Smooth muscle cell (in vitro differentiated cells): Measurements from ENCODE around the gene ENDOV. TPM values are rescaled to one million over a fixed set of nuclear protein-coding genes. Genes with fewer than 3 reads are reported as not detected.

Experiments used
- DNase-seq: peaks from one replicate; lab custom pipeline; 2025; ENCODE audit not compliant: unreplicated experiment; lab: John Stamatoyannopoulos, UW
- H2AFZ ChIP-seq: fragments of 200-600 bp; sonication (generic); 2 replicates; pipeline ENCODE4 v1.6.0; 2016; ENCODE audit warnings: antibody characterized with exemption, low read depth, mild to moderate bottlenecking
- H3F3A ChIP-seq: fragments of 200-600 bp; sonication (generic); 2 replicates; pipeline ENCODE4 v1.6.0; 2017; ENCODE audit warnings: antibody characterized with exemption, low read depth
- H3K27ac ChIP-seq: fragments of 200-600 bp; sonication (generic); 2 replicates; pipeline ENCODE4 v1.5.1; 2016; ENCODE audit warnings: low read depth, mild to moderate bottlenecking
- H3K27me3 ChIP-seq: fragments of 200-600 bp; sonication (generic); 2 replicates; pipeline ENCODE4 v1.6.1; 2016; ENCODE audit warnings: low read depth, mild to moderate bottlenecking
- H3K36me3 ChIP-seq: fragments of 200-600 bp; sonication (generic); 2 replicates; pipeline ENCODE4 v1.5.1; 2016; ENCODE audit warnings: low read depth
- H3K4me1 ChIP-seq: fragments of 200-600 bp; sonication (generic); 2 replicates; pipeline ENCODE4 v1.5.1; 2016; ENCODE audit warnings: low read depth
- H3K4me2 ChIP-seq: fragments of 200-600 bp; sonication (generic); 2 replicates; pipeline ENCODE4 v1.6.0; 2016; ENCODE audit warnings: mild to moderate bottlenecking
- H3K4me3 ChIP-seq: fragments of 200-600 bp; sonication (generic); 2 replicates; pipeline ENCODE4 v1.5.1; 2016; ENCODE audit warnings: mild to moderate bottlenecking
- H3K79me2 ChIP-seq: fragments of 200-600 bp; sonication (generic); 2 replicates; pipeline ENCODE4 v1.6.0; 2016; ENCODE audit warnings: low read depth, mild to moderate bottlenecking
- H3K9ac ChIP-seq: fragments of 200-600 bp; sonication (generic); 2 replicates; pipeline ENCODE4 v1.6.0; 2016; ENCODE audit warnings: low read depth
- H3K9me3 ChIP-seq: fragments of 200-600 bp; sonication (generic); replicated peaks from 2 replicates; pipeline ENCODE4 v1.5.1; 2016; ENCODE audit warnings: low read depth
- H4K20me1 ChIP-seq: fragments of 200-600 bp; sonication (generic); 2 replicates; pipeline ENCODE4 v1.6.0; 2016; ENCODE audit warnings: low read depth
- CTCF ChIP-seq: fragments of 200-600 bp; sonication (generic); IDR thresholded peaks from 2 replicates; pipeline ENCODE4 v1.5.1; 2017; ENCODE audit warnings: borderline replicate concordance, mild to moderate bottlenecking, antibody characterized with exemption; ENCODE audit not compliant: insufficient read depth, poor library complexity, severe bottlenecking
- WGBS: methylation state at CpG from one replicate; pipeline ENCODE4 v1.1.7; 2016; ENCODE audit warnings: low lambda C conversion rate; 5-methylcytosine and 5-hydroxymethylcytosine counted together
- polyA plus RNA-seq: library from polyadenylated mRNA; unstranded; fragments of >200 nt; fragmentation: Nextera tagmentation; extraction: Ambion mirVana; gene quantifications from 2 replicates; pipeline ENCODE4 v1.2.1, GENCODE V29; 2016
- total RNA-seq: library from RNA; depleted of rRNA; stranded (reverse); fragments of >200 nt; gene quantifications from 2 replicates; pipeline ENCODE4 v1.2.3, GENCODE V29; 2014

The ENDOV gene
- total RNA-seq (22.2 and 31.6 TPM in 2 replicates), polyA plus RNA-seq (59.7 and 61.7 TPM in 2 replicates)

- peak within 1 kb of the TSS; percentile 85 for H2AFZ ChIP-seq
- no peak for TF ChIP-seq CTCF
- H3K36me3 ChIP-seq = no peaks in the 10 kb centered on the region
- no peaks in the 10 kb centered on the region for H3K4me1 ChIP-seq
- peaks cover 35% of the 10 kb centered on the region for H4K20me1 ChIP-seq
- H3F3A ChIP-seq = no peaks in the 10 kb centered on the region
- peaks cover 8% of the 10 kb centered on the region for H3K27me3 ChIP-seq
- H3K4me3 ChIP-seq = peak within 1 kb of the TSS; percentile 94
- peak within 1 kb of the TSS; percentile 98 for H3K9ac ChIP-seq
- H3K27ac ChIP-seq = peak within 1 kb of the TSS; percentile 99
- H3K79me2 ChIP-seq = peaks cover 19% of the 10 kb centered on the region
- 1% methylated on average over 97 of the region's 97 CpGs for WGBS
- no peaks in the 10 kb centered on the region for H3K9me3 ChIP-seq
- DNase-seq = peak; percentile 96
- H3K4me2 ChIP-seq = peak within 1 kb of the TSS; percentile 94
Measured at GRCh38 chr17:80414803-80415625, at the start of gene ENDOV. TSS of gene ENDOV (plus strand) at chr17:80415167. CDS start at chr17:80415195, 28 bp downstream.

GRCh38 chr17:80365983-80366382, 49.0 kb upstream of the ENDOV start:
- no peaks in the 10 kb centered on the region for H3F3A ChIP-seq
- H3K27ac ChIP-seq = no peak overlapping the region
- no peaks in the 10 kb centered on the region for H4K20me1 ChIP-seq
- no peak overlapping the region for H2AFZ ChIP-seq
- DNase-seq = no peak
- H3K4me3 ChIP-seq = no peak overlapping the region
- peaks cover 30% of the 10 kb centered on the region for H3K36me3 ChIP-seq
- no peak overlapping the region for H3K9ac ChIP-seq
- no peaks in the 10 kb centered on the region for H3K9me3 ChIP-seq
- TF ChIP-seq CTCF = no peak
- 96% methylated on average over 11 of the region's 11 CpGs for WGBS
- H3K79me2 ChIP-seq = no peaks in the 10 kb centered on the region
- H3K27me3 ChIP-seq = no peaks in the 10 kb centered on the region
- no peak overlapping the region for H3K4me2 ChIP-seq
- H3K4me1 ChIP-seq = no peaks in the 10 kb centered on the region

- Histone ChIP-seq H3K4me1 (no peaks in the 10 kb centered on the region), H4K20me1 (no peaks in the 10 kb centered on the region), H3K27ac (no peak overlapping the region), H3K36me3 (peaks cover 29% of the 10 kb centered on the region), H3F3A (no peaks in the 10 kb centered on the region), H3K4me3 (no peak overlapping the region), H2AFZ (no peak overlapping the region), H3K9me3 (no peaks in the 10 kb centered on the region), H3K27me3 (no peaks in the 10 kb centered on the region), H3K4me2 (no peak overlapping the region), H3K9ac (no peak overlapping the region), H3K79me2 (no peaks in the 10 kb centered on the region)
- 96% methylated on average over 17 of the region's 17 CpGs for WGBS
- no peak for DNase-seq
- TF ChIP-seq CTCF = no peak
Measured at GRCh38 chr17:80367503-80367902, 47.5 kb upstream of the ENDOV start.
